Measurements from ENCODE around the gene ARL6IP4. TPM values are rescaled to one million over a fixed set of nuclear protein-coding genes. Genes with fewer than 3 reads are reported as not detected.

The ARL6IP4 gene
- total RNA-seq, 1 donor from 2014 or later: 156 TPM

DNA sequence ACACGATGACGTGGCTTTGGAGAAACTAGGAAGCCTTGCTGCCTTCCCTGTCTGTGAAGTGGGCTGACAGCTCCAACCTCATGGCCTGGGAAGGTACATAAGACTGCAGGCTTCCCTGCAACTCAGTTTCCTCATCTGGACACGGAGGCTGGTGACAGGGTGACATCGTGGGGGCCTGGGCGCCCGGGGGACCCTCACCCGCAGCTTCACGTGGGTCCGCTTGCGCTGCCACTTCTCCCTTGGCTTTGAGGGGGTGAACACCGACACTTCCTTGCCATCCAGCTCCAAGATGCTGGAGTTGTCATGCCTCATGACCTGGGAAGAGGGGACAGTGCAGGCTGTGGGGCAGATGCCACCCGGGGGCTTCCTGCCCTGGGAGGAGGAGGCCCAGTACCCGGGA is 7.6 kb downstream of the ARL6IP4 start:
- intact Hi-C loops (cut with micrococcal nuclease): loop anchor here (10.0 kb wide), 1 partner anchor 247 kb away; the partner anchor contains the start of genes MPHOSPH9 and MTRFR
- no peaks in the 10 kb centered on the region for H3K27me3 ChIP-seq (ENCODE audit: low read depth)
- peaks cover 27% of the 10 kb centered on the region for H3K4me1 ChIP-seq
- no peak overlapping the region for H3K27ac ChIP-seq (replicated peaks)
- no peaks in the 10 kb centered on the region for H3K9me3 ChIP-seq (replicated peaks)
- TF ChIP-seq, protein P1, sequence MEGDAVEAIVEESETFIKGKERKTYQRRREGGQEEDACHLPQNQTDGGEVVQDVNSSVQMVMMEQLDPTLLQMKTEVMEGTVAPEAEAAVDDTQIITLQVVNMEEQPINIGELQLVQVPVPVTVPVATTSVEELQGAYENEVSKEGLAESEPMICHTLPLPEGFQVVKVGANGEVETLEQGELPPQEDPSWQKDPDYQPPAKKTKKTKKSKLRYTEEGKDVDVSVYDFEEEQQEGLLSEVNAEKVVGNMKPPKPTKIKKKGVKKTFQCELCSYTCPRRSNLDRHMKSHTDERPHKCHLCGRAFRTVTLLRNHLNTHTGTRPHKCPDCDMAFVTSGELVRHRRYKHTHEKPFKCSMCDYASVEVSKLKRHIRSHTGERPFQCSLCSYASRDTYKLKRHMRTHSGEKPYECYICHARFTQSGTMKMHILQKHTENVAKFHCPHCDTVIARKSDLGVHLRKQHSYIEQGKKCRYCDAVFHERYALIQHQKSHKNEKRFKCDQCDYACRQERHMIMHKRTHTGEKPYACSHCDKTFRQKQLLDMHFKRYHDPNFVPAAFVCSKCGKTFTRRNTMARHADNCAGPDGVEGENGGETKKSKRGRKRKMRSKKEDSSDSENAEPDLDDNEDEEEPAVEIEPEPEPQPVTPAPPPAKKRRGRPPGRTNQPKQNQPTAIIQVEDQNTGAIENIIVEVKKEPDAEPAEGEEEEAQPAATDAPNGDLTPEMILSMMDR (IDR thresholded peaks at IDR 0.05; ENCODE audit: borderline replicate concordance): no peak
- H3K4me3 ChIP-seq: no peak overlapping the region
- H3K36me3 ChIP-seq: peaks cover 67% of the 10 kb centered on the region
- no peak for DNase-seq

DNA sequence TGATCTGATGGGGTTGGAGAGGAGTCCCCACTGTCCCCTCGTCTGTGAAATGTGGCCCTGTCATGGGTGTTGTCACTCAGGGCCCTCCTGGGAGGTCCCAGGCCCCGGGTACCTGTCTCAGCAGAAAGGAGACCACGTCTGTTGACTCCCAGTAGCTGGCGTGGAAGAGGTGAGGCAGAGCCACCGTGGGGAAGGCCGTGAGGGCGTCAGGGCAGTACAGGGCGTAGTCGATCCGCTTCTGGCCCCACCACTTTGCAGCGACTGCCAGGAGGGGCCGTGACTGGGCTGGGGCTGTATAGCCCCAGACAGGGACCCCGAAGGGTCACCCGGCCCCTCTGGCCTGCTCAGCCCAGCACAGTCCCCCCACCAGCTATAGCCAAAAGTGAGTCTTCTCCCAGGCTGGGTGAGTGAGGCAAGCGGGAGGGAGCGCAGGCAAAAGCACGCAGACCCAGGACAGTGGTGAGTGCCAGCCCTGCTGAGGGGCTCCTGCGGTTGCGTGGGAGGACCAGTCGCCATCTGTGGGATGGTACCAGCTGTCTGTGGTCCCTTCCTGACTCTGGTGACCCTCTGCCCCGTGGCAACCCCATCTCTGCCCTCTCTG is 8.2 kb downstream of the ARL6IP4 start:
- H3K9me3 ChIP-seq (replicated peaks): no peaks in the 10 kb centered on the region
- no peak overlapping the region for H3K27ac ChIP-seq (replicated peaks)
- H3K36me3 ChIP-seq: peaks cover 66% of the 10 kb centered on the region
- intact Hi-C loops (cut with micrococcal nuclease): loop anchor here (10.0 kb wide), 1 partner anchor 246 kb away; the partner anchor contains the start of genes MPHOSPH9 and MTRFR
- H3K4me1 ChIP-seq: peaks cover 20% of the 10 kb centered on the region
- no peaks in the 10 kb centered on the region for H3K27me3 ChIP-seq (ENCODE audit: low read depth)
- H3K4me3 ChIP-seq: no peak overlapping the region
- TF ChIP-seq, protein P1 (IDR thresholded peaks at IDR 0.05; ENCODE audit: borderline replicate concordance): no peak
- DNase-seq: no peak

DNA sequence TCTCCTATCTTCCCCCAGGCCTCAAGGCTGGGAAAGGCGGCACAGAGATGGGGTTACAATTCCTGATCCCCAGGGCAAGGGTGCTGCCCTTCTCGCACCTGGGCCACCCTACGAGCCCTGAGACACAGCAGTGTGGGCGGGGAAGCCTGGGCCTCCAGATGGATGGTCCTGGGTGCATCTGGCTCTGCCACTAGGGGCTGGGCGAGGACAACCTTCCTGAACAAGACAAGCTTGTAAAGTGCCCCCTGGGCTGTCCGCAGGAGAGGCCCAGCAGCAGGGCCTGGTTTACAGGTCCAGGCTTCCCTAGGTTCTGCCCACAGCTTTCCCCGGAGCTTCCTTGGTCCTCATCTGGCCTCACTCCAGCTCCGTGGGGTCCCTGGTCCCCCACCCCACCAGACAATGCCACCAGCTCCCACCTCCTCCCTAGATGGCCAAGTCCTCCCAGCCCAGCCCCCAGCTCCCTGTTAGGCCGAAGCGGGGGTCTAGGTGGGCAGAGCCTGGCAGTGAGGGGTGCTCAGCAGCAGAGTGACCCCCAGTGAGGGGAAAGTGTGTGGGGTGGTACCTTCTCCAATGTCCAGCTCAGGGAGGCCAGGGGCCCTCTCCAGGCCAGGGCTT is 8.9 kb downstream of the ARL6IP4 start:
- TF ChIP-seq, protein P1 (IDR thresholded peaks at IDR 0.05; ENCODE audit: borderline replicate concordance): no peak
- peaks cover 14% of the 10 kb centered on the region for H3K4me1 ChIP-seq
- no peak overlapping the region for H3K4me3 ChIP-seq
- H3K27me3 ChIP-seq (ENCODE audit: low read depth): no peaks in the 10 kb centered on the region
- peaks cover 66% of the 10 kb centered on the region for H3K36me3 ChIP-seq
- DNase-seq: no peak
- no peaks in the 10 kb centered on the region for H3K9me3 ChIP-seq (replicated peaks)
- intact Hi-C loops (cut with micrococcal nuclease): loop anchor here (10.0 kb wide), 1 partner anchor 245 kb away; the partner anchor contains the start of genes MPHOSPH9 and MTRFR
- H3K27ac ChIP-seq (replicated peaks): no peak overlapping the region

DNA sequence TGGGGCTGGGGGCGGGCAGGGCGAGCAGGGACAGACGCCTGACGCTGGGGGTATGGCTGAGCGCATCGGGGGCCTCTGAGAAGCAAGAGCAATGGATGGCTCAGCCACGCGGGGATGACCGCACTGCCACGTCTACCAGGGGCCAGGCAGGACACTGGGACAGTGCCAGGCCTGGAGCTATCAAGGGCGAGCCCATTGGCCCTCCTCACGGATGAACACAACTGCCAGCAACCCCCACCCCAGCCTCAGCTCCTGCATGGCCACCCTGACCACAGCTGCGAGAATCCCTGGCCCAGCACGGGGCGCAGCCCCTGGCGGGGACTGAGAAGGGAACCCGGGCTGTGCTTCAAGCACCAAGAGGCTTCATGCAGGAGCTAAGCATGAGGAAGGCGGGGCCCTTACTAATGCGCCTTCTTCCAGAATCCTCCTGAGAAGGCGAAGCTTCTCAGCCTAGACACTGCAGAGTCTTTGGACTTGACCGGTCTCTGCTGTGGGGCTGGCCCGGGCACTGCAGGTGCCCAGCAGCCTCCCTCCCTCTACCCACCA is 9.5 kb downstream of the ARL6IP4 start:
- no peak for DNase-seq
- TF ChIP-seq, protein P1 (IDR thresholded peaks at IDR 0.05; ENCODE audit: borderline replicate concordance): no peak
- peaks cover 68% of the 10 kb centered on the region for H3K36me3 ChIP-seq
- peaks cover 8% of the 10 kb centered on the region for H3K4me1 ChIP-seq
- H3K4me3 ChIP-seq: no peak overlapping the region
- no peak overlapping the region for H3K27ac ChIP-seq (replicated peaks)
- intact Hi-C loops (cut with micrococcal nuclease): loop anchor here (10.0 kb wide), 1 partner anchor 245 kb away; the partner anchor contains the start of genes MPHOSPH9 and MTRFR
- no peaks in the 10 kb centered on the region for H3K27me3 ChIP-seq (ENCODE audit: low read depth)
- no peaks in the 10 kb centered on the region for H3K9me3 ChIP-seq (replicated peaks)

DNA sequence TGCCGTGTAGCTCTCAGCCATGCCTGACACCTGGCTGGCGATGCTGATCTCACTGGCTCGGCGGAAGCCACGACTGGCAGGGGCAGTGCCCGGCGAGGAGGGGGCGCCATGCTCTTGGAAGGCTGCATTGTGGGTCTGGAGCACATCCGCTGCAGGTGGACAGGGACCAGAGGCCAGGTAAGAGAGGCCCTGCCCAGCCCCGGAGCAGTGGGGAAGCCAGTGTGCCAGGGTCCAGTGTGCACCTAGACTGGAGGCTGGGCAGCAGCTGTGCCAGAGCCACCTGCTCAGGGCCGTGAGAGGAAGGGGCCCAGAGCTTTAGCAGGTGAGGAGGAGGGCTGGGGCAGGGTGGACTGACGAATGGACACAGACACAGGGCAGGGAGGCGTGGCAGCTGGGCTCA is 10.1 kb downstream of the ARL6IP4 start:
- Histone ChIP-seq H3K27me3 (ENCODE audit: low read depth) (no peaks in the 10 kb centered on the region), H3K36me3 (peaks cover 72% of the 10 kb centered on the region), H3K27ac (replicated peaks) (no peak overlapping the region), H3K4me1 (peaks cover 8% of the 10 kb centered on the region), H3K9me3 (replicated peaks) (no peaks in the 10 kb centered on the region), H3K4me3 (no peak overlapping the region)
- DNase-seq: no peak
- TF ChIP-seq, protein P1 (IDR thresholded peaks at IDR 0.05; ENCODE audit: borderline replicate concordance): no peak
- intact Hi-C loops (cut with micrococcal nuclease): no loop called here
